MM.1S (cell line): ENCODE measurements around the gene LRRC45.

Experiments
- EZH2 ChIP-seq: fragments of 300-600 bp; sonication (generic); optimal IDR thresholded peaks from 2 replicates; pipeline ENCODE3; 2017; ENCODE audit warnings: low read depth, mild to moderate bottlenecking, antibody characterized with exemption, low read length, mixed read lengths
- TF ChIP-seq, protein P1 (sequence below): fragments of 300-600 bp; sonication (generic); IDR thresholded peaks from 2 replicates; pipeline ENCODE4 v1.5.1; 2016; ENCODE audit warnings: antibody characterized with exemption, low read length, mixed read lengths

DNA sequence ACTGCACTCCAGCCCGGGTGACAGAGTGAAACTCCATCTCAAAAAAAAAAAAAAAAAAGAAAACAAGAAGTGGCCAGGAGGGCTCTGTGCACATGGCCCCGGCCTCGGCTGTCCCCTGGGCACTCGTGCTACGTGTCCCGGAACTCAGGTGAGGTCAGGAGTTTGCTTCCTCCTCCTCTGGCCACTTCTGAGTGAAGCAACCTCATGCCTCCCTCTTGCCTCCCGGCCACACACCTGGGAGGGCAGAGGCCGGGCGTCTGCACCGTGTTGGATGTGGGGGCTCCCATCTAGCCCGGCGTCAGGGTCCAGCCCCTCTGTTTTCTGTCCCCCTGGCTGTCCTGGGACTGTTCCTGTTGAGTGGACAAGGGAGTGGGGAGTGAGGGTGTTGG is 23.5 kb upstream of the LRRC45 start:
- TF ChIP-seq, protein P1, sequence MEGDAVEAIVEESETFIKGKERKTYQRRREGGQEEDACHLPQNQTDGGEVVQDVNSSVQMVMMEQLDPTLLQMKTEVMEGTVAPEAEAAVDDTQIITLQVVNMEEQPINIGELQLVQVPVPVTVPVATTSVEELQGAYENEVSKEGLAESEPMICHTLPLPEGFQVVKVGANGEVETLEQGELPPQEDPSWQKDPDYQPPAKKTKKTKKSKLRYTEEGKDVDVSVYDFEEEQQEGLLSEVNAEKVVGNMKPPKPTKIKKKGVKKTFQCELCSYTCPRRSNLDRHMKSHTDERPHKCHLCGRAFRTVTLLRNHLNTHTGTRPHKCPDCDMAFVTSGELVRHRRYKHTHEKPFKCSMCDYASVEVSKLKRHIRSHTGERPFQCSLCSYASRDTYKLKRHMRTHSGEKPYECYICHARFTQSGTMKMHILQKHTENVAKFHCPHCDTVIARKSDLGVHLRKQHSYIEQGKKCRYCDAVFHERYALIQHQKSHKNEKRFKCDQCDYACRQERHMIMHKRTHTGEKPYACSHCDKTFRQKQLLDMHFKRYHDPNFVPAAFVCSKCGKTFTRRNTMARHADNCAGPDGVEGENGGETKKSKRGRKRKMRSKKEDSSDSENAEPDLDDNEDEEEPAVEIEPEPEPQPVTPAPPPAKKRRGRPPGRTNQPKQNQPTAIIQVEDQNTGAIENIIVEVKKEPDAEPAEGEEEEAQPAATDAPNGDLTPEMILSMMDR: no peak
- no peak for TF ChIP-seq EZH2
